Mesendoderm (in vitro differentiated cells): ENCODE results near the gene DAAM1.

ENCODE experiments used
- DNase-seq: peaks from one replicate; pipeline ENCODE4 v3.0.0; 2013
- H2AK5ac ChIP-seq: 2 replicates; pipeline ENCODE4 v1.6.1; 2013; ENCODE audit warnings: low read length, inconsistent platforms
- H2BK120ac ChIP-seq: 2 replicates; pipeline ENCODE4 v1.6.1; 2013; ENCODE audit warnings: low read depth, mild to moderate bottlenecking, low read length, moderate library complexity, mixed read lengths
- H2BK15ac ChIP-seq: replicated peaks from 2 replicates; pipeline ENCODE4 v1.6.1; 2013; ENCODE audit warnings: low read depth, mild to moderate bottlenecking, moderate library complexity
- H2BK5ac ChIP-seq: 2 replicates; pipeline ENCODE4 v1.6.1; 2013; ENCODE audit warnings: low read length, inconsistent platforms
- H3K18ac ChIP-seq: 2 replicates; pipeline ENCODE4 v1.6.1; 2013; ENCODE audit warnings: mild to moderate bottlenecking, low read length, mixed read lengths
- H3K23ac ChIP-seq: one replicate; pipeline ENCODE4 v1.6.1; 2013; ENCODE audit warnings: low read length
- H3K27ac ChIP-seq: 2 replicates; pipeline ENCODE4 v1.5.1; 2013; ENCODE audit warnings: low read depth, mild to moderate bottlenecking, inconsistent platforms, low read length, moderate library complexity
- H3K27me3 ChIP-seq: 2 replicates; pipeline ENCODE4 v1.6.1; 2013; ENCODE audit warnings: low read length, control low read depth, mild to moderate bottlenecking, inconsistent platforms; ENCODE audit not compliant: insufficient read depth, poor library complexity
- H3K36me3 ChIP-seq: 2 replicates; pipeline ENCODE4 v1.6.1; 2013; ENCODE audit warnings: low read length, inconsistent platforms; ENCODE audit not compliant: control insufficient read depth, insufficient read depth
- H3K4ac ChIP-seq: one replicate; pipeline ENCODE4 v1.6.1; 2013; ENCODE audit warnings: low read depth, mild to moderate bottlenecking, low read length, moderate library complexity
- H3K4me1 ChIP-seq: 2 replicates; pipeline ENCODE4 v1.6.1; 2013; ENCODE audit warnings: low read depth, low read length, inconsistent platforms; ENCODE audit not compliant: control insufficient read depth
- H3K4me2 ChIP-seq: 2 replicates; pipeline ENCODE4 v1.6.1; 2013; ENCODE audit warnings: low read length
- H3K4me3 ChIP-seq: 2 replicates; pipeline ENCODE4 v1.5.1; 2013; ENCODE audit warnings: mild to moderate bottlenecking, low read length
- H3K56ac ChIP-seq: one replicate; pipeline ENCODE4 v1.6.1; 2013; ENCODE audit warnings: low read length
- H3K79me1 ChIP-seq: 2 replicates; pipeline ENCODE4 v1.6.1; 2013; ENCODE audit warnings: low read length, inconsistent platforms
- H3K79me2 ChIP-seq: 2 replicates; pipeline ENCODE4 v1.6.1; 2013; ENCODE audit warnings: mild to moderate bottlenecking, low read length; ENCODE audit not compliant: control insufficient read depth, insufficient read depth
- H3K9ac ChIP-seq: 2 replicates; pipeline ENCODE4 v1.6.1; 2013; ENCODE audit warnings: low read length, inconsistent platforms
- H4K5ac ChIP-seq: one replicate; pipeline ENCODE4 v1.6.1; 2013; ENCODE audit warnings: low read length
- H4K8ac ChIP-seq: one replicate; pipeline ENCODE4 v1.6.1; 2013; ENCODE audit warnings: low read depth, mild to moderate bottlenecking, control low read depth, low read length, moderate library complexity
- WGBS: extraction: QIAGEN DNeasy Blood & Tissue Kit; methylation state at CpG from one replicate; pipeline ENCODE4 v1.1.7; 2013; ENCODE audit warnings: low lambda C conversion rate, missing lambda C conversion rate; ENCODE audit not compliant: insufficient coverage; ENCODE audit errors: extremely low coverage; 5-methylcytosine and 5-hydroxymethylcytosine counted together

The DAAM1 gene

DNA sequence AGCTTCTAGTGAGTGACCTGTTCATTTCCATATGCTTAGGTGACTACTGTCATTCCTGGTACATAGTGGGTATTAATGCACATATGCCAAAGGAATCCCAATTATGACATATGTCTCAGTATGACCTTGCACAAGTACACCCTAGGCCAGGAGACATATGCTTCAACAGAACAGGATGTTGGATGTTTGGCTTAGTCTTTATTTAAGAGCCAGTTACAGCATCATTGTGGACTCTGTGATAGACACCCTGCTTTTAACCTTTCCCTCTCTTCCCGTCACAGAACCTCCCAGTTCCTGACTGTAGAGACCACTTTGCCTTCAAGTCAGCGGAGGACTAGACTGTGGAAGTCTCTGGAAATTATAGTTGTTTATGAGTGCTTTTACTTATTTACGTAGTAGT, 72.9 kb downstream of the DAAM1 start:
- Histone ChIP-seq H3K9ac (no peak overlapping the region), H3K23ac (no peak overlapping the region), H2BK120ac (no peak overlapping the region), H2AK5ac (no peak overlapping the region), H2BK15ac (no peak overlapping the region), H3K27me3 (no peaks in the 10 kb centered on the region), H3K27ac (no peak overlapping the region), H3K4me2 (no peak overlapping the region), H3K18ac (no peak overlapping the region), H2BK5ac (no peak overlapping the region), H3K36me3 (no peaks in the 10 kb centered on the region), H4K5ac (no peak overlapping the region), H4K8ac (no peak overlapping the region), H3K4me3 (no peak overlapping the region), H3K79me2 (no peaks in the 10 kb centered on the region), H3K4ac (no peak overlapping the region), H3K56ac (no peak overlapping the region), H3K4me1 (no peaks in the 10 kb centered on the region), H3K79me1 (peaks cover 2% of the 10 kb centered on the region)
- DNase-seq: no peak
- WGBS: no CpG with 5 or more reads among the region's 3 CpGs

GRCh38 chr14:59262717-59263454, 74.4 kb downstream of the DAAM1 start:
- Histone ChIP-seq H3K18ac (no peak overlapping the region), H2BK5ac (no peak overlapping the region), H3K56ac (no peak overlapping the region), H3K79me1 (no peaks in the 10 kb centered on the region), H3K4me3 (no peak overlapping the region), H3K36me3 (no peaks in the 10 kb centered on the region), H3K27ac (no peak overlapping the region), H3K4me2 (no peak overlapping the region), H4K5ac (no peak overlapping the region), H2BK15ac (no peak overlapping the region), H3K23ac (no peak overlapping the region), H4K8ac (no peak overlapping the region), H3K4ac (no peak overlapping the region), H2BK120ac (no peak overlapping the region), H3K9ac (no peak overlapping the region), H3K79me2 (no peaks in the 10 kb centered on the region), H3K4me1 (no peaks in the 10 kb centered on the region), H2AK5ac (no peak overlapping the region), H3K27me3 (no peaks in the 10 kb centered on the region)
- DNase-seq: no peak
- WGBS: no CpG with 5 or more reads among the region's 7 CpGs

GRCh38 chr14:59265808-59266207, 77.3 kb downstream of the DAAM1 start:
- Histone ChIP-seq H2BK5ac (no peak overlapping the region), H2BK120ac (no peak overlapping the region), H3K18ac (no peak overlapping the region), H3K56ac (no peak overlapping the region), H3K23ac (no peak overlapping the region), H3K4me3 (no peak overlapping the region), H3K4me1 (no peaks in the 10 kb centered on the region), H3K4ac (no peak overlapping the region), H3K79me2 (no peaks in the 10 kb centered on the region), H3K9ac (no peak overlapping the region), H2AK5ac (no peak overlapping the region), H3K79me1 (no peaks in the 10 kb centered on the region), H3K4me2 (no peak overlapping the region), H4K8ac (no peak overlapping the region), H2BK15ac (no peak overlapping the region), H3K36me3 (no peaks in the 10 kb centered on the region), H3K27me3 (no peaks in the 10 kb centered on the region), H4K5ac (no peak overlapping the region), H3K27ac (no peak overlapping the region)
- no peak for DNase-seq

- no peaks in the 10 kb centered on the region for H3K79me1 ChIP-seq
- H3K79me2 ChIP-seq: no peaks in the 10 kb centered on the region
- H2AK5ac ChIP-seq: no peak overlapping the region
- DNase-seq: no peak
- no peaks in the 10 kb centered on the region for H3K4me1 ChIP-seq
- H3K9ac ChIP-seq: no peak overlapping the region
- H3K4me3 ChIP-seq: no peak overlapping the region
- H4K5ac ChIP-seq: no peak overlapping the region
- no peak overlapping the region for H4K8ac ChIP-seq
- H3K27ac ChIP-seq: no peak overlapping the region
- H3K23ac ChIP-seq: no peak overlapping the region
- WGBS: no CpG with 5 or more reads among the region's 2 CpGs
- no peak overlapping the region for H3K56ac ChIP-seq
- H3K27me3 ChIP-seq: no peaks in the 10 kb centered on the region
- no peak overlapping the region for H2BK120ac ChIP-seq
- H3K4me2 ChIP-seq: no peak overlapping the region
- H3K18ac ChIP-seq: no peak overlapping the region
- no peak overlapping the region for H2BK15ac ChIP-seq
- H3K4ac ChIP-seq: no peak overlapping the region
- no peak overlapping the region for H2BK5ac ChIP-seq
- H3K36me3 ChIP-seq: no peaks in the 10 kb centered on the region
Observed at GRCh38 chr14:59267046-59267445, 78.6 kb downstream of the DAAM1 start.

GRCh38 chr14:59268011-59268410, 79.5 kb downstream of the DAAM1 start:
- H3K4me2 ChIP-seq: no peak overlapping the region
- H2BK5ac ChIP-seq: no peak overlapping the region
- H3K23ac ChIP-seq: no peak overlapping the region
- DNase-seq: no peak
- H2AK5ac ChIP-seq: no peak overlapping the region
- H3K27me3 ChIP-seq: no peaks in the 10 kb centered on the region
- no CpG with 5 or more reads among the region's 10 CpGs for WGBS
- H3K18ac ChIP-seq: no peak overlapping the region
- H3K36me3 ChIP-seq: no peaks in the 10 kb centered on the region
- H3K9ac ChIP-seq: no peak overlapping the region
- no peak overlapping the region for H3K56ac ChIP-seq
- no peak overlapping the region for H4K5ac ChIP-seq
- H3K79me2 ChIP-seq: no peaks in the 10 kb centered on the region
- H3K4me1 ChIP-seq: no peaks in the 10 kb centered on the region
- no peak overlapping the region for H3K4me3 ChIP-seq
- H4K8ac ChIP-seq: no peak overlapping the region
- no peak overlapping the region for H2BK120ac ChIP-seq
- no peak overlapping the region for H3K27ac ChIP-seq
- no peak overlapping the region for H3K4ac ChIP-seq
- H2BK15ac ChIP-seq: no peak overlapping the region
- no peaks in the 10 kb centered on the region for H3K79me1 ChIP-seq

DNA sequence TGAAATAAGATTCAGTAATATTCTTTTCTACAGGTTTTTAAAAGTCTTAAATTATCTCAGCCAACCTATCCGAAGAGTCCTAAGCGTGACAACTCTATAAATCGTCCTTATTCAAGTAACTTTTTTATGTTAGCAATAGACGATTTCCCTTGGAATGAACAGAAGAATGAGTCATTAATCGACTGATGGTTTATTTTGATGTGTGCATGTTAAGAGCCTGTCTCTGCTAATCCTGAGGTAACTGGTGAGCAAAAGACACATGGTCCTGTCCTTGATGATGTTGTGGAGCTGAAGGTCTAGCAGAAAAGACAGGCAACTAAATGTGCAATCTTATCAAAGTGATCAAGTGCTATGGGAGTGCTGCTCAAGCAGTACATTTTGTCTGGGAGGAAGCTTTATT, 80.4 kb downstream of the DAAM1 start:
- Histone ChIP-seq H3K79me1 (no peaks in the 10 kb centered on the region), H3K4me1 (no peaks in the 10 kb centered on the region), H3K79me2 (no peaks in the 10 kb centered on the region), H3K36me3 (no peaks in the 10 kb centered on the region), H2BK5ac (no peak overlapping the region), H3K9ac (no peak overlapping the region), H3K23ac (no peak overlapping the region), H2AK5ac (no peak overlapping the region), H3K27me3 (no peaks in the 10 kb centered on the region), H3K4me2 (no peak overlapping the region), H4K5ac (no peak overlapping the region), H3K18ac (no peak overlapping the region), H3K56ac (no peak overlapping the region), H3K27ac (no peak overlapping the region), H2BK15ac (no peak overlapping the region), H2BK120ac (no peak overlapping the region), H3K4ac (no peak overlapping the region), H4K8ac (no peak overlapping the region), H3K4me3 (no peak overlapping the region)
- no peak for DNase-seq
- no CpG with 5 or more reads among the region's 5 CpGs for WGBS
